Bronchial epithelial cell (primary cell): Measurements from ENCODE around the gene KCNV2. TPM values are rescaled to one million over a fixed set of nuclear protein-coding genes. Genes with fewer than 3 reads are reported as not detected.
A peak's percentile ranks its signal among the peaks of the same experiment; 100 is the strongest.

Experiments used
- DNase-seq: peaks from one replicate; pipeline ENCODE4 v3.0.0-alpha.2; 2010; ENCODE audit warnings: low read depth
- FAIRE-seq: peaks from 2 replicates; lab custom pipeline; 2011; peaks lifted over from hg19 to GRCh38; lab: Jason Lieb, UNC
- H3K27me3 ChIP-seq: 2 replicates; pipeline ENCODE4 v1.5.1; 2011; ENCODE audit warnings: low read length; ENCODE audit not compliant: control insufficient read depth, insufficient read depth
- H3K36me3 ChIP-seq: 2 replicates; pipeline ENCODE4 v1.5.1; 2011; ENCODE audit warnings: low read length; ENCODE audit not compliant: control insufficient read depth, insufficient read depth
- H3K4me3 ChIP-seq: 2 replicates; pipeline ENCODE4 v1.5.1; 2011; ENCODE audit warnings: mild to moderate bottlenecking, low read depth, low read length, control low read depth
- CTCF ChIP-seq: IDR thresholded peaks from 2 replicates; pipeline ENCODE4 v1.5.1; 2011; ENCODE audit warnings: mild to moderate bottlenecking, moderate library complexity, low read length, control low read depth, inconsistent platforms; ENCODE audit not compliant: insufficient read depth, severe bottlenecking
- total RNA-seq: library from RNA; depleted of rRNA; stranded (reverse); fragments of >200 nt; gene quantifications from 2 replicates; pipeline ENCODE4 v1.2.1, GENCODE V29; 2014

Gene KCNV2
- total RNA-seq, 1 donor from 2014 or later: not detected

DNA sequence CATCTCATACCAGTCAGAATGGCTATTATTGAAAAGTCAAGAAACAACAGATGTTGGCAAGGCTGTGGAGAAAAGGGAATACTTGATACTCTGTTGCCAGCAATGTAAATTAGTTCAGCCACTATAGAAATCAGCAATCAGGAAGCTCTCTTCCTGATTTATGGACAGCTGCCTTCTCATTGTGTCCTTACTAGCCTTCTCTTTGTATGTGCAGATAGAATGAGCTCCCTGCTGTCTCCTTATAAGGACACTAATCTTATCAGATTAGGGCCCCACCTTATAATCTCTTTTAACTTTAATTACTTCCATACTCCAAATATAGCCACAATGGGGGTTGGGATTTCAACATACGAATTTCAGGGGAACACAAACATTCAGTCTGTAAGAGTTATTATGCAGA, 38.0 kb downstream of the KCNV2 start:
- FAIRE-seq (no peak), DNase-seq (no peak)
- Histone ChIP-seq H3K27me3 (no peaks in the 10 kb centered on the region), H3K4me3 (no peak overlapping the region), H3K36me3 (no peaks in the 10 kb centered on the region)
- TF ChIP-seq CTCF: no peak

DNA sequence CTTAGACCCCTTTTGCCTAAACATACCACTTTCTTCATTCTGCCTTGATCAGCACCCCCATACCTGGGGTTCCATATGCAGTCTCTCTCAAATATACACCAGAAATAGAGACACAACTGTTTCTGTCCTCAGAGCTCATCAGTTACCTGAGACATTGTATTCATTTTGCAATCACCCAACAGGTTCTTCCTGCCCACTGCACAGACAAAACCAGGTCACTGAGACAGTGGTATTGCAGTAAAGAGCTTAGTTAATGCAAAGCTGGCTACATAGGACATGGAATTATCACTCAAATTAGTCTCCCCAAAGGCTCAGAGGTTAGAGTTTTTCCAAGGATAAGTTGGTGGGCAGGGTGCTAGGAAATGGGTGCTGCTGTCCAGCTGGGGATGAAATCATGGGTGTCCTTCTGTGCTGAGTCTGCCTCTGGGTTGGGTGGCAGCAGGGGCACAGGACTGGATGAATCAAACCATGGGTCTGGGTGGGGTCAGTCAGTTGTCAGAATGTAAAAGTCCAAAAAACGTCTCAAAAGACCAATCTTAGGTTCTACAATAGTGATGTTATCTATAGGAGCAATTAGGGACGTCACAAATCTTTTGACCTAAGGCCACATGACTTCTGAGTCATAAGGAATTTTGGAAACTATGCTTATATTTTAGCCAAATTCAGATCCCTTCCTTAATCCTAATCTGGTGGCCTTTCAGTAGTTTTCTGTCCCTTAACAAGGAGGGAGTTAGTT, 41.0 kb downstream of the KCNV2 start:
- Histone ChIP-seq H3K27me3 (no peaks in the 10 kb centered on the region), H3K4me3 (no peak overlapping the region), H3K36me3 (no peaks in the 10 kb centered on the region)
- no peak for DNase-seq
- peak; percentile 81 for FAIRE-seq
- no peak for TF ChIP-seq CTCF

- Histone ChIP-seq H3K36me3 (no peaks in the 10 kb centered on the region), H3K27me3 (no peaks in the 10 kb centered on the region), H3K4me3 (no peak overlapping the region)
- FAIRE-seq: no peak
- DNase-seq: no peak
- no peak for TF ChIP-seq CTCF
These were observed 41.7 kb downstream of the KCNV2 start for GRCh38 chr9:2758898-2759510.

- Histone ChIP-seq H3K36me3 (no peaks in the 10 kb centered on the region), H3K4me3 (no peak overlapping the region), H3K27me3 (no peaks in the 10 kb centered on the region)
- FAIRE-seq: peak; percentile 13
- no peak for DNase-seq
- TF ChIP-seq CTCF: no peak
These were observed 44.1 kb downstream of the KCNV2 start for GRCh38 chr9:2761424-2761823.

DNA sequence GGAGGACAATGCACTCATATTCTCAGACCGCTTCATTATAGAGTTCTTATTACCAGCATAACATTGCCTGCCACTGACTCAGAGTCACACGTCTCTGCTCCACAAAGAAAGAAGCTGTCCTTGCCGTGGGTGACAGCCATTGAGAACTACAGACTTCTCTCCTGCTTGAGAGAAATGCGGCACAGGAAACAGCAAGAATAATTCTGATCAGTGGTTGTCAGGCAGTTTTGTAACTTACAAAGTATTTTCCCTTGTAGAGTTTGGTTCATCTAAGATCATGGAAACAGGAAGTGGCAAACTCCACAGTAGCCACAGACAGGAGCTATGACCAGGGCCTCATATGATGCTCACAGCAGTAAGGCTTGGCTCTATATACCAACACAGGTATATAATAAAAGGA, 47.0 kb downstream of the KCNV2 start:
- Histone ChIP-seq H3K4me3 (no peak overlapping the region), H3K36me3 (no peaks in the 10 kb centered on the region), H3K27me3 (no peaks in the 10 kb centered on the region)
- no peak for TF ChIP-seq CTCF
- DNase-seq (no peak), FAIRE-seq (no peak)
